Thyroid gland (tissue), 4 donors: Measurements from ENCODE around the gene SMIM35. TPM values are rescaled to one million over a fixed set of nuclear protein-coding genes. Genes with fewer than 3 reads are reported as not detected.

ENCODE experiments used
- DNase-seq, 2 donors: peaks; one replicate each; pipeline ENCODE4 v3.0.0-alpha.2; 2019
- H3K27ac ChIP-seq, 3 donors: fragments of 200-600 bp; sonication (generic); 1 replicate in 2 of 3; 2 replicates in 1 of 3; pipeline ENCODE4 v1.5.1; 2016 to 2019; ENCODE audit warnings: mild to moderate bottlenecking in 1 of 3, moderate library complexity in 1 of 3
- H3K27me3 ChIP-seq: fragments of 200-600 bp; sonication (generic); one replicate; pipeline ENCODE4 v1.5.1; 2019
- H3K36me3 ChIP-seq, 2 donors: fragments of 200-600 bp; sonication (generic); one replicate each; pipeline ENCODE4 v1.5.1; 2016 to 2019
- H3K4me1 ChIP-seq, 2 donors: fragments of 200-600 bp; sonication (generic); one replicate each; pipeline ENCODE4 v1.5.1; 2017 to 2019
- H3K4me3 ChIP-seq, 3 donors: fragments of 200-600 bp; sonication (generic); replicated peaks in 1 of 3; 1 replicate in 2 of 3; 2 replicates in 1 of 3; pipeline ENCODE4 v1.5.1; 2016; ENCODE audit warnings: mild to moderate bottlenecking in 1 of 3
- H3K9me3 ChIP-seq: fragments of 200-600 bp; sonication (generic); one replicate; pipeline ENCODE4 v1.5.1; 2017
- POLR2A ChIP-seq, 2 donors: fragments of 450-650 bp; IDR thresholded peaks; one replicate each; pipeline ENCODE4 v1.6.1; 2017; ENCODE audit warnings: antibody characterized with exemption in 2 of 2, mild to moderate bottlenecking in 2 of 2, moderate library complexity in 1 of 2
- WGBS, 2 donors: methylation state at CpG; one replicate each; pipeline ENCODE4 v1.1.5; 2017; 5-methylcytosine and 5-hydroxymethylcytosine counted together
- intact Hi-C: fragments of 100-400 bp; cut with DNase I; formaldehyde crosslinking; loops from one replicate; pipeline ENCODE4 v1.15.1; 2023
- total RNA-seq, 4 donors: library from RNA; depleted of rRNA; stranded (reverse); fragments of >200 nt; gene quantifications; one replicate each; pipeline ENCODE4 v1.2.3, GENCODE V29; 2016
- TF ChIP-seq, protein P1 (sequence below), 6 experiments: fragments of 200-600 bp in 3 of 6; fragments of 450-650 bp in 3 of 6; sonication (generic) in 3 of 6; IDR thresholded peaks; one replicate each; pipeline ENCODE4 v1.5.1; 2016 to 2019; ENCODE audit warnings: antibody characterized with exemption in 6 of 6, mild to moderate bottlenecking in 2 of 6, inconsistent platforms in 1 of 6, moderate library complexity in 1 of 6

SMIM35 gene
- total RNA-seq, 4 donors from 2014 or later = not detected

DNA sequence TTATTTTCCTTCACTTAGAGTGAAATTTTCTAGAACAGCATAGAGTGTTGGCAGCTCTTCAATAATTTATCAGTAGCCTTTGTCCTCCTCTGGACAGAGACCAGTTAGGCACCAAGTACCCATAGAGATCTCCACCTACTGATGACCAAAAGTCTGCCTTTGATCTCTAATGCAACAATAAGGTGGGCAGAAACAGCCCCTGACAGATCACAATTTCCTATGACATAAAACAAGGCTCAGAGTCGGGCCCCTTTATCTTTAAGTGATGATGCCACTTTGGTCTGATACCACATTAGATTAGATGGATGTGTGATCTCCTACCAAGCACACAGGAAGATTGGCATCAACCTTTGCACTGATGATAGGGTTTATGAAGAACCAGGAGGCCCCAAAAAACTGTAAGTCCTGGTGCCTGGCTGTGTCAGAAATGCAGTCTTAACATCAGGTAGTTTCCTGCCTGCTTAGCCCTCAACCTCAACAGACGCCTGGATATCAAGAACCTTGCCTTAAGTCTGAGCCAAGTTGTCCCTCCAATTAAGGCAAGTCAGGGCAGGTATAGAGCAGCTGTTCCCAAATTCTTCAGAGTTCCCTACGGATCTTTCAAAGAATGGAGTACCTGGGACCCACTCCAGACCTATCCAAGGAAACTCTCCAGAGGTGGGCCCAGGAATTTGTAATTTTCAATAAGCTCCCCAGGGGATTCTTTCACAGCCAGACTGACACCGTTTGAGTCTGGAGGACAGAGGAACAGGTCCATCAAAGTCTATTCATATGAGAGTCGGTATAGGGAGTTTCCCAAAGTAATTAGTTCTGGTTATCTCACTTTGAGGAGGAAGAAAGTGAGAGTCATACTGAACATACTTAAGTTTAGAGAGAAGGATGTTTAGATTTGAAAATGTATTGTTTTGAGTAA, 40.5 kb downstream of the SMIM35 start:
- Histone ChIP-seq H3K4me1 (no peaks in the 10 kb centered on the region), H3K9me3 (no peaks in the 10 kb centered on the region), H3K4me3 (no peak overlapping the region), H3K27ac (no peak overlapping the region), H3K27me3 (no peaks in the 10 kb centered on the region), H3K36me3 (no peaks in the 10 kb centered on the region)
- DNase-seq = no peak
- WGBS, 2 donors = 79 to 84% methylated on average over 5 of the region's 5 CpGs
- no peak for TF ChIP-seq POLR2A (IDR thresholded peaks at IDR 0.05)
- TF ChIP-seq, protein P1, sequence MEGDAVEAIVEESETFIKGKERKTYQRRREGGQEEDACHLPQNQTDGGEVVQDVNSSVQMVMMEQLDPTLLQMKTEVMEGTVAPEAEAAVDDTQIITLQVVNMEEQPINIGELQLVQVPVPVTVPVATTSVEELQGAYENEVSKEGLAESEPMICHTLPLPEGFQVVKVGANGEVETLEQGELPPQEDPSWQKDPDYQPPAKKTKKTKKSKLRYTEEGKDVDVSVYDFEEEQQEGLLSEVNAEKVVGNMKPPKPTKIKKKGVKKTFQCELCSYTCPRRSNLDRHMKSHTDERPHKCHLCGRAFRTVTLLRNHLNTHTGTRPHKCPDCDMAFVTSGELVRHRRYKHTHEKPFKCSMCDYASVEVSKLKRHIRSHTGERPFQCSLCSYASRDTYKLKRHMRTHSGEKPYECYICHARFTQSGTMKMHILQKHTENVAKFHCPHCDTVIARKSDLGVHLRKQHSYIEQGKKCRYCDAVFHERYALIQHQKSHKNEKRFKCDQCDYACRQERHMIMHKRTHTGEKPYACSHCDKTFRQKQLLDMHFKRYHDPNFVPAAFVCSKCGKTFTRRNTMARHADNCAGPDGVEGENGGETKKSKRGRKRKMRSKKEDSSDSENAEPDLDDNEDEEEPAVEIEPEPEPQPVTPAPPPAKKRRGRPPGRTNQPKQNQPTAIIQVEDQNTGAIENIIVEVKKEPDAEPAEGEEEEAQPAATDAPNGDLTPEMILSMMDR (IDR thresholded peaks at IDR 0.05) = no peak
- intact Hi-C loops = no loop called here

DNA sequence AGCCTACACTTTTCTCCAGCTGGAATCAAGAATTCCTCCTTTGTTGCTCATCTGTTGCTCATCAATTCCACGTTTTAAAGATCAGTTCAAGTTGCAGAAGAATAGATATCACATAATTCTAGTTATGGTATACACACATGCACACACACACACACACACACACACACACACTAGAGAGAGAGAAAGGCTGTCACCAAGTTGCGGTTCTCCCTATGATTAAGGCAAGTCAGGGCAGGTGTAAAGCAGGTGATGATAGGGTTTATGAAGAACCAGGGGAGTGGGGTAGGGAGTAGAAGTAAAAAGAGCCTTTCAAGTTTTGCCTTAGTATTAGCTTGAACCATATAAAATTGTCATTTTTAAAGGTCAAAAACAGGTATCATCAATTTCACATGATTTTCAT, 41.6 kb downstream of the SMIM35 start:
- intact Hi-C loops = no loop called here
- TF ChIP-seq, protein P1 (IDR thresholded peaks at IDR 0.05) = no peak
- TF ChIP-seq POLR2A (IDR thresholded peaks at IDR 0.05) = no peak

DNA sequence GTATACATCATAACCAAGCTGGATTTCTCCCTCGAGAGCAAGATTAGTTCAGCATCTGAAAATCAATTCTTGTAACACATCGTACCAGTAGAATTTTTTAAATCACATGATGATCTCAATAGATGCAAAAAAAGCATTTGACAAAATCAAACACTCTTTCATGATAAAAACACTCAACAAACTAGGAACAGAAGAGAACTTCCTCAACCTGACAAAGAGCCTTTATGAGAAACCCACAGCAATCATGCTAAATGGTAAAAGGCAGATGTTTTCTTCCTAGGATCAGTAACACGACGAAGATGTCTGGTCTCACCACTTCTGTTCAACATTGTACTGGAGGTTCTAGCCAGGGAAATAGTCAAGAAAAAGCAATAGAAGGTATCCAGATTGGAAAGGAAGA, 44.0 kb downstream of the SMIM35 start:
- H3K36me3 ChIP-seq = no peaks in the 10 kb centered on the region
- intact Hi-C loops = no loop called here
- no peak overlapping the region for H3K27ac ChIP-seq
- no peaks in the 10 kb centered on the region for H3K4me1 ChIP-seq
- no peaks in the 10 kb centered on the region for H3K9me3 ChIP-seq
- 75 to 79% methylated on average over 4 of the region's 4 CpGs for WGBS, 2 donors
- no peak for TF ChIP-seq POLR2A (IDR thresholded peaks at IDR 0.05)
- TF ChIP-seq, protein P1 (IDR thresholded peaks at IDR 0.05) = no peak
- no peak for DNase-seq
- H3K27me3 ChIP-seq = no peaks in the 10 kb centered on the region
- H3K4me3 ChIP-seq = no peak overlapping the region

More for the DNA sequence above, 41.6 kb downstream of the SMIM35 start:
- no peaks in the 10 kb centered on the region for H3K27me3 ChIP-seq
- H3K27ac ChIP-seq = no peak overlapping the region
- H3K36me3 ChIP-seq = no peaks in the 10 kb centered on the region
- no peak overlapping the region for H3K4me3 ChIP-seq
- DNase-seq = no peak
- no peaks in the 10 kb centered on the region for H3K9me3 ChIP-seq
- H3K4me1 ChIP-seq = no peaks in the 10 kb centered on the region
- 82 to 87% methylated on average over 2 of the region's 2 CpGs for WGBS, 2 donors

DNA sequence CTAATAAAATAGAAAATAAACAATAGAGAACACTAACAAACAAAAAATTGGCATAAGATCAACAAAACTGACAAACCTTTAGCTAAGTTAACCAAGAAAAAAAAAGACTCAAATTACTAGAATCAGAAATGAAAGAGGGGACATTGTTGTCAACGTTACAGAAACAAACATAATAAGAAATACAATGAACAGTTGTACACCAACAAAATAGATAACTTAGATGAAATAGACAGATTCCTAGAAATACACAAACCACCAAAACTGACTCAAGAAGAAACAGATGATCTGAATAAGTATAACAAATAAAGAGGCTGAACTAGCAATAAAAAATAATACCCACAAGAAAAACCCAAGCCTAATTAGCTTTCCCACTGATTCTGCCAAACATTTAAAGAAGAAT, 44.6 kb downstream of the SMIM35 start:
- no peaks in the 10 kb centered on the region for H3K4me1 ChIP-seq
- H3K36me3 ChIP-seq = no peaks in the 10 kb centered on the region
- TF ChIP-seq, protein P1 (IDR thresholded peaks at IDR 0.05) = no peak
- TF ChIP-seq POLR2A (IDR thresholded peaks at IDR 0.05) = no peak
- DNase-seq = no peak
- no peak overlapping the region for H3K4me3 ChIP-seq
- WGBS, 2 donors = 69 to 74% methylated on average over 1 of the region's 1 CpG
- intact Hi-C loops = no loop called here
- no peaks in the 10 kb centered on the region for H3K9me3 ChIP-seq
- no peaks in the 10 kb centered on the region for H3K27me3 ChIP-seq
- no peak overlapping the region for H3K27ac ChIP-seq

DNA sequence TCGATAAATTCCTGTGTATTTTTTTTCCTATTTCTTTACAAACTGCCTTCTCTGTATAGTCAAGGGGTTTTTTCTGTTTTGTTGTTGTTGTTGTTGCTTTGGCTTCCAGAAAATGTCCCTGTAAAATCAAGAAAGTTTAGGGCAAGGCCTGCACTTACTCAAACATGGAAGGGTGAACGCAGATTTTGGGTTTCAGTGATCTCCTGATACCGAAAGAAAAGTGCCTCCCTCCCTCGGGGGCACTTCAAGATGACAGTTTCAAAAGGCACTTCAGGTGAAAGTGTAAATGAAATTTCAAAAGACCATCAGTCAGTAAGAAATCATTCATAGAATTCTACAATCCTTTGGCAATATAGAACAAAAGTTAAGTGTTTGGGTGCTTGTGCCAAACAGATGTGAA, 53.3 kb downstream of the SMIM35 start:
- no peak for DNase-seq
- Histone ChIP-seq H3K9me3 (no peaks in the 10 kb centered on the region), H3K4me1 (no peaks in the 10 kb centered on the region), H3K4me3 (no peak overlapping the region), H3K27ac (no peak overlapping the region), H3K36me3 (no peaks in the 10 kb centered on the region), H3K27me3 (no peaks in the 10 kb centered on the region)
- intact Hi-C loops = no loop called here
- TF ChIP-seq POLR2A (IDR thresholded peaks at IDR 0.05) = no peak
- TF ChIP-seq, protein P1 (IDR thresholded peaks at IDR 0.05) = no peak
- WGBS, 2 donors = 83 to 86% methylated on average over 4 of the region's 4 CpGs
